GF-D8 (cell line): ENCODE measurements around the gene RGS3.

Source experiments
- DNase-seq: peaks from one replicate; lab custom pipeline; 2025; lab: John Stamatoyannopoulos, UW

Gene RGS3

DNA sequence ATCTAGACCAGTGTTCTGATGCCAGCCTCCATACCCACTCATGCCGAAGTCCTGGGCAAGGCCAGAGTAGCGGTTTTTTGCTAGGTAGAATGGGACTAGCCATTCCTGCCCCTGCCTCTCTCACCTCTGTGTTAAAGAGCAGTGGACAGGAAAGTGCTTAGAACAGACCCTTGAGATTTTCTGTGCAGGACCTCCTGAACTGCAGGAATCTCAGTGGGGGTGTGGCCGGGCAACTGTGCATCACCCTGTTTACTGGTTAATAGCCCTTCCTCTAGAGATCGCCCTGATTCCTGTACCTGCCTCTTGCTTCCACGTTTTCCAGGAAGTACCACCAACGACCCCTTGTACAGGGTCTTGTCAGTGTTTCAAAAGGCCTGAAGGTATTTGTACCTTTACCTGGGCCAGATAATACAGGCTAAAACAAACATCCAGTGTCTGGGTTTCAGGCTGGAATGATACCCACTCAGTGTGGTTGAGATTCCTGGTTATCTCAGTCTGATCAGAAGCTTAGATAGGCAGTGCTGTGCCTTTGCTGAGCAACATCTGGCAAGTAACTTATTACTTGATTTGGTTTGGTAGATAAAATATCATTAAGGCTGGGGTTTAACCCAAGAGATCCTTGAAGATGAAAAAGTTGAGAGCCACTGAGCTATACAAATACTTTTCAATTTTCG is 65.9 kb downstream of the RGS3 start:
- no peak for DNase-seq

DNA sequence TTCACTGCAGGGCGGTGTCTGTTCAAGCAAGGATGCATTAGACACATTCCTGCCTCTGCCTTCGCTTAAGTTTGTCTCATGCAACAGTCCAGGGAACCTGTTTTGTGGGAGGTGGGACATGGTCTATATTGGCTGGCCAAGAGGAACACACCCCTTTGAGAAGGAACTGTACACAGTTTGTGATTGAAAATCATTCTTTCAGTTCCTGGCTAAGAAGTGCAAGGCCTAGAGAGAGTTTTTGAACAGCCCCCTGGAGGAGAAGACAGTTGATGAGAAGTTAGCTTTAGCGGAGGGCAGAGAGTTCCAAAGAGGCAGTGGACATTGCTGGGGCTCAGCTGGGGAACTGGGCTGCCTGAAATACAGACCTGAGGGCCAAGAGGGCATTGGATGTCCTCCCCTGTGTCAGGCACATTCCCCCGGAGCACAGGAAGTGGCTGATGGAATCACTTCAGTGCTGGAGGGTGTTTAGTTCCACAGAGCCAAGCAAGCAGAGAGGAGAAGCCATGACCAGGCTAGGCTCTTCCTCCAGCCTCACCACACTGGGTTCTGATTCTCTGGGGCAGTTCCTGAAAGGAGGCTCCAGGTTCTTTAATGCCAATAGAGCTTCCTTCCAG is 66.6 kb downstream of the RGS3 start:
- no peak for DNase-seq

DNA sequence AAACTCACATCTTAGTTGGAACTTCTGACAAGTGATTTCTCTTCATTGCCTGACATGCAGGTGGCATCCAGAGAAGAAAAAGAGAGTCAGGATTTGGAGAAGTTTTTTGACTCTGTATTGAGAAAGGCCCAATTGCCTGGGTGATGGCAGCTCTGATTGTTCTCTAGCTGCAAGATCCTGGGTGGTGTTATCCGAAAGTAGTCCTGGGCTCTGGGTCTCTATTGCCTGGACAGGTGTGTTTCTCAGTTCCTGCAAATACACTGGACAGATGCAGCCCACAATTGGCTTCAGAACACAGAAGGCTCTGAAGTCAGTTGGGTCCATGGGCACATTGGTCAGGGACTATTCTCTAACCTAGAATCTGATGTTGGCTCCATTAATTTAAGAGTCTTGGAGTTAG is 67.4 kb downstream of the RGS3 start:
- DNase-seq = no peak

DNA sequence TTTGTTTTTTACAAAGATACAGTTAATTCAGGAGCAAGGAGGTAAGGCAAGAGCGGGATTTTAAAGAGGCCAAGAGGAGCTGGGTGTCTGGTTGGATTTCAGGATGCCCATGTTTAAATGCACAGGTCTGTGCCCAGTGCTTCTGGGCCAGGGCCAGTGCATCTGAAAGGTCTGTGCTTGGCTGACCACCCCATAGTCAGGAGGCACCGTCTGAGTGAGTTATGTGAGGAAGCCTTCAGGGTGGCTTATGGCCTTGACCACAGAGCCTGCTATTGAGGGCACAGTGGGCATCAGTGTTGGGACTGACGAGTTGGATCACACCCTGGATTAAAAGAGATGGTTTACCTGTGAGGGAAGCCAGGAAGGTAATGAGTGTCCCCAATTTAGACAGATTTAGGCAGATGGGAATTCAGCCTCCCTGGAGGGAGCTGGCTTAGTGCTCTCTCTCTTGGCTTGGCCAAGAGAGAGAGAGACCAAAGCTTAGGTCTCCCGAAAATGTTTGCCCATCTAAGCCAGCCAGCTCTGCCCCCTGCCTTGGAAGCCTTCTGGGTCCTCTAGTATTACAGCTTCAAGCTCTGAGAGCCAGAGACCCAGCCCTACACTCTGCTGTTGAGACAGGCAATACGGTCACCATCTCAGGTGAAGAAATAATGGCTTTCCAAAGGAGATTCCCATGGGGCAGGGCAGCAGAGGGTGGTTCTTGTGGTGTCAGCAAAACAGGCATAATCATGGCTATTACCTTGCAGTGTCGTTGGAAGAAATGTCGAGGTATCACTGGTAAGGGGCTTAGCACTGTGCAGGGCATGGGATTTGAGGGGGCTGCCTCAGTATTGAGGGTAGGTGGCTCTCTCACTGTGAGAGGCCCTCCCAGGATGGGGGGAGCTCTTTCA is 68.6 kb downstream of the RGS3 start:
- no peak for DNase-seq

DNA sequence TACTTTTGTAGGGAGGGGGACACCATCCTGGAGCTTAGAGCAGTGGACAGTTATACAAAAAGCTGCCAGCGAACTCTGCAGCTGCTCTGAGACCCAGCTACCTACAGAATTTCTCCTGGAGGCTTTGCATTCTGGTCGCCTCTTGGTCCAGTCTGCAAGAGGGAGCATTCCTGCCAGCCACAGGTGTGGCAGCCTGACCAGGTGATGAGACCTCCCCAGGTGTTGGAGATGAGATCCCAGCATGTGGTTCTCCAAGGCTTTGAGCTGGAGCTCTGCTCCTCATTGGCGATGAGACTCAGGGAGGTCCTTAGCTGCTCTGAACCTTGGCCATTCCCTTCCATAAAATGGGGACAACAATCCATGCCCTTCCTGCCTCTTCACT is 69.3 kb downstream of the RGS3 start:
- no peak for DNase-seq

DNA sequence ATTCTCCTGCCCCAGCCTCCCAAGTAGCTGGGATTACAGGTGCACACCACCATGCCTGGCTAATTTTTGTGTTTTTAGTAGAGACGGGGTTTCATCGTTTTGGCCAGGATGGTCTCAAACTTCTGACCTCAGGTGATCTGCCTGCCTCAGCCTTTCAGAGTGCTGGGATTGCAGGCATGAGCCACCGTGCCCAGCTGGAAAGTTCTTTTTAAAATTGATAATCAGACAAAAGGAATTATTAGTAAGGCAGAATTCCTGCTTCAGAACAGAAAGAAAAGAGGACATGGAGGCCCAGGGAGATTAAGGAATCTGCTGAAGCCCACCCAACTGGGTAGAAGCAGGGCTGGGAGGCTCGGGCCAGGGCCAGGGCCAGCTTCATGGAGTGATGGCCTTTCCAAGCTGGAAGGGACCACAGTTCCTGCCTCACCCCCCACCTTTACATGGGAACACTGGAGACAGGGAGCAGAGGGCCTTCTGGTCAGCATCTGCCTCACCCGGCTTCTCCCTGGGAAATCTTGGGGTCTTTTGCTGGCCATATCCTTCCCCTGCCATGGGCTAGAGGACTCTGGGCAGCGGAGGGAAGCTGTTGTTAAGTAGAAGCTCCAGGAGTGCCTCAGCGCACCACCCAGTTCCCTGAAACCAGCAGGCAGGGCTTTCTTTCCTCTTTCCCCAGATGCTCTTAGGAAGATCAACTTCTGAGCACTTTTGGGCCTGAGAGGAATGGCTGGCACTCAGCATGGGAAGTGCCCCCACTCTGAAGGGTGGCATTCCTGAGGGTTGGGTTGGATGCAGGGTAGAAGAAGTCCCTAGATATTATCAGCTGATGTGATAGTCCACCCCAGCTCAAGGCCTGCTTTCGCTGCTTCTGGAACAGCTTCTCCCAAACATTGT is 70.1 kb downstream of the RGS3 start:
- no peak for DNase-seq

DNA sequence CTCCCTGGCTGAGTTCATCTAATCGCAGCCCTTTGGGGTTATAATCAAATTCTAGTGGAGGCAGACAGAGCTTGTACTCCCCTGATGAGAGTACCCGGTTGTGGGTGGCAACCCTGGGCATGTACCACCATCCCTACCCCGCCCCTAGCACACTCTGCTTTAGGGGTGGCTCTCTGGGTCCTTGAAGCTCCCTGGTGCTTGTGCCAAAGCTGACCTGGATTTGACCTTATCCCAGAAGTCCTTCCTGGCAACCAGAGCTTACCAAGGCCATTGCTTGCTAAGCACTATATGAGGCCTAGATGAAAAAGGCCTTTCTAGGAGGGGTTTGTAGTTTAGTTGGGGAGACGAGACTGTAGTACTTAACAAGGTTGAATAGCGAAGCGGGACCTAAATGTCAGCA is 72.2 kb downstream of the RGS3 start:
- DNase-seq = no peak

DNA sequence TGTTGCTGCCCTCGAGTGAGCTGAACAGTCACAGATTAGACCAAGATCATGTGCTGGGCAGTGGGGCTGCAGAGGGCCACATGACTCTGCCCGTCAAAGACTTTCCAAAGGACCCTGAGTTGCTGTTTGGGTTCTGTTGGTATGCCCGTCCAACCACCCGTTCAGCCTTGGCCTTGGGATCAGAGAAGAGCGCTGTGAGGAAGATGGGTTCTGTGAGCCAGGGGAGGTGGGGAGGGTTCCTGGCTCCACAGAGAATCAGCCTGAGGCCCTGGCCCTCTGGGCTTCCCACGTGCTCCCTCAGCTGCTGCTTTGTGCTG is 72.6 kb downstream of the RGS3 start:
- DNase-seq = no peak

DNA sequence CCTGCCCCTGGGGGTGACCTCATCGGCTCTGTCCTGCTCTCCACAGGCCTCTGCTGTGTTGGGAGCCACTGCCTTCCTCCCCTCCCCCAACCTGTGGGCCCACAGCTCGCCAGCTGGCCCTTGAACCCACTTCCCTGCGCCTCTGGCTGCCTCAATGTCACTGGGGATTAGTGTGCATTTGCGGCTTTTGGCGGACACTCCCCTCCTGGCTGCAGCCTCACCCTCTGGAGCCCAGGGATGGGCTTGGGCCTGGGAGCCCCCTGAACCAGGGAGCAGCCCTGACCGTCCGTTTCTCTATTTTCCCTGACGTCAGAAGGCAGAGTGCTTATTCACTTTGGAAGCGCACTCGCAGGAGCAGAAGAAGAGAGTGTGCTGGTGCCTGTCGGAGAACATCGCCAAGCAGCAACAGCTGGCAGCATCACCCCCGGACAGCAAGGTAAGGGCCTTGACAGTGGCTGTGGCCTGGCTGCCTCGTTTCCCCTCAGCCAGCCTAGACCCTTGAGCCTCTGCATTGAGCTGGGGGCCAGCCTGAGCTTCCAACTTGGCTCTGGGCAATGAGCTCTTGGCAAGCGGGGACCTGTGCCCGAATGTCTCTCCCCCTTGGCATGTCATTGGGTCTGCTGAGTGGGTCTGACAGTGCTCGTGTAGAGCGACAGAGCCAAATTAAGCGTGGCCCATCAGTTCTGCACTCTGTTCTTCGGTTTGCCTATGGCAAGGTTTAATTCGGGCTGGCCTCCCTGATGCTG is 73.1 kb downstream of the RGS3 start:
- no peak for DNase-seq

DNA sequence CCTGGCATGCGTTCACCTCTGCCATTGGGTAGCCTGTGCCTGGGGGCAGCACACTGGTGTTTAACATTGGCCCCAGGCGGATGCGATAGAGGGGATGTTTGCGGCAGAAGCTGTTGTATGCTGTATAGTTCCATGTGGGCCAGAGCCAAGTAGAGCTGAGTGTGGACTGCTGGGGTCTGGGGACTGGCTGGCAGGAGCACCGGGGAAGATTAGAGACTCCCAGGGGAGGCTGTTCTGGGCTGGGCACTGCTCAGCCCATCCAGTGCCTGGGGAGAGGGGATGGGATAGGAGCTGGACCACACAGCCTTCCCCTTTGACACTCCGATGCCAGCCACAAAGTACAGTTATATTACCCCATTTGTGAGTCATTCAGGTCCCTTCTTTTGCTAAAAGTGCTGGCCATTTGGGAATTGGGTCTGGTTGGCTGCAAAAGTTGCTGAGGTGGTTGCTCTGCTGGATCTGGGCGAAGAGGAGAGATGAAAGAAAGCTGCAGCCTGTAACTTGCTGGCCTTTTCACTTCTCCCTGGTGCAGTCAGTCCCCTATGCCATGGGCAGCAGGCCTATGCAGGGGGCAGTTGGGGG is 73.8 kb downstream of the RGS3 start:
- no peak for DNase-seq

DNA sequence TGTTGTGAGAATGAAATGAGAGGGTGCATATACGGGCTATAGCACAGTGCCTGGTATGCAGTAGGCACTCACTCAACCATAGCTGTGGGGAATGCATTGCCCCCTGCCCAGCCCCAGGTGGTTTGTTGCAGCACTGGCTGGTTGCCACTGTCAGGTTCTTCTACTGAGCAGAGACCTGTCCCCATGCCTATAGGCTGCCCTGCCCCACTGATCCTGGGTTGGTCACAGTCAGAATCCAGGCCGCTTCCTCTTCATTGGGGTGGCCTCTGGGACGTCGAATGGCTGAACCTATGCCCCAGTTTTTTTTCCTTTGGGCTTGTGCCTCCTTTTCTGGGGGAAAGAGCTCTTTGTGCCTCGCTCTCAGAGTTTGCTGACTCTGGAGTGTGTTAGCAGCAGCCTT is 74.6 kb downstream of the RGS3 start:
- no peak for DNase-seq

DNA sequence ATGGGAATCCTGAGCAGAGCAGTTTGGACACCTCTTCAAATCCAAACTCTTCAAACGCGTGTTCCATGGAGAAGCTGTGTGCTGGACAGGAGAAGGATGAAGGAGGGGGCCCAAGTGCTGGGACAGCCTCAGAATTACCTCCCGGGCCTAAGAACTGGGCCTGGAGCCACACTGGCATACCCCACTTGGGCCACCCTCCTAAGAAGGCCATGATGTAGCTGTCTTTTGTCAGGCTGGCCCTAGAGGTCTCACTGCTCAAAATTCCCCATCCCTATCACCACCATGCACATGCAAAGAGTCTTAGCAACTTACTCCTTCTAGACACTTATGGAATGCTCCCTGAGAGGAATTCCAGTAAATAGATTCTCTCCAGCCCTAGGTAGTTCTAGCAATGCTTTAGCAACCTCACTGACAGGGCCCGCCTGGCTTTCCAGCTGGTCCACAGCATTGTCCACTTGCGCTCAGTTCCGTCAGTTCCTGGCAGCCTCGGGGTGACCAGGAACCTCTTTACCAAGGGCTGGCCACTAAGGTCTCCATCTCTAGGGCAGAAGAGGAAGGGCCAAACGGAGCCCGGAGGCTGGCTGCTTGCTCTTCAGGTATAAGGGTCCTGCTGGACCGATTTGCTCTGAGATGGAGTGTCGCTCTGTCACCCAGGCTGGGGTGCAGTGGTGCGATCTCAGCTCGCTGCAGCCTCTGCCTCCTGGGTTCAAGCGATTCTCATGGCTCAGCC is 75.3 kb downstream of the RGS3 start:
- no peak for DNase-seq

DNA sequence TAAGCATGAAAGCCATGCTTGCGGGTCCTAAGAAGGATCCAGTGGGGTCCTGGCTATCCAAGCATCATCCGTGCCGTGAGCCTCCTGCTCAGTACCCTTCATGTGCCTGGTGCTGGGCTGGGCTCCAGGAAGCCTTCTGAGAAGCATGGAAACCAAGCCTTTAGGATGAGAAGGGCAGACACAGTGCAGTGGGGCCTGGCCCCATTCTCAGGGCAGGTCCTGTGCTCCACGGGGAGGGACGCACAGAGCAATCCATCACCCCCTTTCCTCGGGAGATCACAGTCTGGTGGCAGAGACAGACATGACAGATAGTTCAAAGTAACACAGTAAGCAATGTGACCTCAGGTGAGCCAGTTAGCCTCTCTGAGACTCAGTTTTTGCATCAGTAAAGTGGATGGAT is 76.9 kb downstream of the RGS3 start:
- DNase-seq = no peak

DNA sequence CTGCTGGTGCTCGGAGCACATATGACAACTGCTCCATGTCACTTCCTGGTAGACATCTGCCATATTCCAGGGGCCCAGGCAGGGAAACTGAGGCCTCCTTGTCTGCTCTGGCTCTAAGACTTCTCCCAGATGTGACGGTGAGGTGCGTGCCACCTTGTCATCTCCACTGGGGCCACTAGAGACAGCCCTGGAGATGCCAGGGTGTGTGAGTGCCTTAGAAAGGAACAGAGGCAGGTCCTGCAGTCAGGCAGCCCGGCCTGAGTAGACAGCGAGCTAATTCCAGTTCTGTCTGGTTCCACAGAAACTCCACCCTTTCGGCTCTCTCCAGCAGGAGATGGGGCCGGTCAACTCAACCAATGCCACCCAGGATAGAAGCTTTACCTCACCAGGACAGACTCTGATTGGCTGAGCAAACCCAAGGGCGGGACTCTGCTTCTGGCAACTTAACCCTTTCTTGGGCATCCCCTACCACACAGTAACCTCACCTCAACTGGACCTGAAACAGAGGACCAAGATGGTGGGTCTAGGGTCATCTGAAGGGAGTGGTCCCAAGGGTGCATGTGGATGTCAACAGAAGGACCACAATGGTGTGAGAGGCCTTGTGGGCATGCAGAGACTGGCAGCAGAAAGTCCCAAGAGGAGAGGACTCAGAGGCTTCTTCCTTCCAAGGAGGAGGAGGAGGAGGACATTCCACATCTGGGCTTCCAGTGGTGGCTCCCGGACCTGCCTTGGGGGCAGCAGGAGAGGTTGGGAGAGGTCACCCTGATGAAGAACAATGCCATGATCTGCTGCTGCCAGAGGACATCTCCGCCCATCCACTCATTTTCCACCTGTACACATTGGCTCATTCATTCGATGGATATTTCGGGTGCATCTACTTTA is 77.7 kb downstream of the RGS3 start:
- DNase-seq = no peak

DNA sequence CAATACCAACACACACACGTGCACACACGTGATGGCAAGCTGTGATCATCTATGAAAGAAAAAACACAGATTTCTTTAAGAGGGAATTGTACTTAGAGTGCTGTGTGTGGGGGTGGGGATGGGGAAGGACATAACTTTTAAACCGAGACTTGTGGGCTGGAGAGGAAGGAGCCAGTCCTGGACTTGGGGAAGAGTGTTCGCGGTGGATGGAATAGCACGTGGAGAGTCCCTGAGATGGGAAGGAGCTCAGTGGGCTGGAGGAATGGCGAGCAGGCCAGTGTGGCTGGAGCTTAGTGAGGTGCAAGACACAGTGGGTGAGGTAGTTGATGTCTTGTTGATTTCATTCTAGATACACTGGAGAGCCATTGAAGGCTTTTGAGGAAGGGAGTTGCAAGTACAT is 78.5 kb downstream of the RGS3 start:
- DNase-seq = no peak

DNA sequence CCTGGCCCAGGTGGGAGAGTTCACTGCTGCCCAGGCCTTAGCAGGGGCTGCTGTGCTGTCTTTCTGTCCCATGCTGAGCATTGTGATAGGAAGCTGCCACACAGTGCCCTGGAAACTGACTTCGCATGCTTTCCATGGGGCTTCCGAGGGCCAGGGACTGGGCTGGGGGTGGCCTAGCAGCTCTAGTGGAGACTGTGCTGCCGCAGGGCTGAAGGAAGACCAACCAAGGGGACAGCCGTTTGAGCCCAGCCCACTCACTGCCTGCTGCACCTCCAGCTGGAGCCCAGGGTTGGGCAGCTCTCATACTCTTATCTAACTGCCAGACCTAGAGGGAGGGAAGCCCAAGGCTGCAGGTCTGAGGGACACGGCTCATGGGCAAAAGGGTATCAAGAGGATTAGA is 79.2 kb downstream of the RGS3 start:
- DNase-seq = no peak

DNA sequence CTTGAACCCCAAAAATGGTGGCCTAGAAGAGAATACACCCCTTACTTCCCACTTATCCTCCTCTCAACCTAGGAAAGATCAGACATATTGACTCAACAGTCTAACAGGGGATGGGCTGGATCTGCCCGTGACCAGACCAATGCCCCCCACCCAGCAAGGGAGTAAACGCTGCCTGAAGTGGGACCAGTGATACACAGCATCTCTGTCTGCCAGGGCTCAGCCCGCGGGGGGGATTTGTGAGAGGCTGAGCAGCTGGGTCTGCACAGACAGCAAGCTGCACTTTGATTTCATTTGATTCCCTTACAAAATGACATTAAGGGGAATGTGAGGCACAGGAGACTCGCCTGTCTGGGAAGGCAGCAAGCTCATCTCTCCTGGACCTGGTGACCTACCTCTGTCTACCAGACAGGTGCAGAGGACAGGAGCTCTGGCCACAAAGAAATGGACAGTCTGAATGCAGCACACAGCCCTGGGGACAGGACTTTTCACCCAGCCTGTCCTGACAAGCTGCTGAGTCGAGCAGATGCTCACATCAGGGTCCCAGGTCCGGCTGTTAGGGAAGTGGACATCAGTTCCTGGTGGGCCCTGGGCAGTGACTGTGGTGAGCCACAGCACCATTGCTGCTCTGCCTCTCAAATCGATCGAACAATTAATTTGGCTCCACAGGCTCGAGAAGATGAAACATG is 79.9 kb downstream of the RGS3 start:
- DNase-seq = no peak

DNA sequence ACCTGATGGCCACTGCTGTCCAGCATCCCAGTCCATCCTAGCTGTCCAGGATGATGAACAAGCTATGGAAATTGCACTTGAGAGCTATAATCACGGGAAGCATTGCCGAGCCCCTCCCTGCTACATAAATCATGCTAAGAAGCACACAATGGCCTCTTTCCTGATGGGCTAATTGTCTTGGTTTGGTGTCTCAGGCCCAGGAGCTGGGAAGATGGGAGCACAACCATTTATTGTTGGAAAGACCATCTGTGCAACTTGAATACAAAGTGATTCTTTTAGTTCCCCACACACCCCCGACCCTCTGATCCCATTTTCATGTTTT is 80.4 kb downstream of the RGS3 start:
- no peak for DNase-seq

DNA sequence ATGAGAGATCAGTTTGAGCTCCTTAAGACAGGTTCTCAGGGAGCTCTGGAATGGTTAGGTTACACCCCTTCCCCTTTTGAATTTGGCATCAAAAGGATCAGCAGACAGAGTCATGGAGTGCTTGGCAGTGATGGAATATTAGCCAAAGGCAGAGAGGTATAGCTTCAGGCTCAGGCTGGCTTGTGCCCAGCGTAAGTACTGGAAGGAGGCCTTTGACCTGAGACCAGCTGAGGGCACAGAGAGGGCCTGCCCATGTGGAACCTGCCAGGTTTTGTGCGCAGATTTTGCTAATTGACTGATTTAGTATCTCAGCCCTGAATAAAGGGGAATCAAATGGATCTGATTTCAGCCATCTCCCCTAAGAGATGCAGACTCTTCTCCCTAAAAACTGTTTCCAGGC is 81.5 kb downstream of the RGS3 start:
- no peak for DNase-seq
